HG02642 (cell line): Measurements from ENCODE around the gene CD46.
A peak's percentile ranks its signal among the peaks of the same experiment; 100 is the strongest.

Source experiments
- ATAC-seq: cut with Tn5 transposase; IDR thresholded peaks from one replicate; pipeline ENCODE4 v1.9.1; 2021; ENCODE audit warnings: mild to moderate bottlenecking; ENCODE audit not compliant: unreplicated experiment, poor library complexity

CD46 gene

GRCh38 chr1:207825719-207826556 lies 74.1 kb downstream of the CD46 start:
- peak; percentile 66 for ATAC-seq

- no peak for ATAC-seq
These were observed 75.0 kb downstream of the CD46 start for GRCh38 chr1:207826557-207827487.

GRCh38 chr1:207827488-207827830 lies 75.6 kb downstream of the CD46 start:
- no peak for ATAC-seq

- no peak for ATAC-seq
These were observed 76.2 kb downstream of the CD46 start for GRCh38 chr1:207828046-207828445.

- ATAC-seq = peak; percentile 23
These were observed 76.8 kb downstream of the CD46 start for GRCh38 chr1:207828485-207829158.

GRCh38 chr1:207829576-207829975 lies 77.7 kb downstream of the CD46 start:
- no peak for ATAC-seq

- no peak for ATAC-seq
These were observed 78.9 kb downstream of the CD46 start for GRCh38 chr1:207830788-207831187.

- ATAC-seq = peak; percentile 83
These were observed 79.9 kb downstream of the CD46 start for GRCh38 chr1:207831517-207832327.

GRCh38 chr1:207832796-207833195 lies 80.9 kb downstream of the CD46 start:
- no peak for ATAC-seq

- no peak for ATAC-seq
These were observed 81.5 kb downstream of the CD46 start for GRCh38 chr1:207833381-207833780.

- ATAC-seq = no peak
These were observed 82.3 kb downstream of the CD46 start for GRCh38 chr1:207833956-207834660.

GRCh38 chr1:207835958-207836357 lies 84.1 kb downstream of the CD46 start:
- ATAC-seq = no peak

- ATAC-seq = no peak
These were observed 84.9 kb downstream of the CD46 start for GRCh38 chr1:207836591-207837347.

GRCh38 chr1:207837673-207838072 lies 85.8 kb downstream of the CD46 start:
- ATAC-seq = no peak

- ATAC-seq = no peak
These were observed 86.6 kb downstream of the CD46 start for GRCh38 chr1:207838156-207839082.

GRCh38 chr1:207839083-207839413 lies 87.2 kb downstream of the CD46 start:
- no peak for ATAC-seq

GRCh38 chr1:207840380-207840779 lies 88.5 kb downstream of the CD46 start:
- no peak for ATAC-seq

GRCh38 chr1:207841293-207841692 lies 89.4 kb downstream of the CD46 start:
- no peak for ATAC-seq
